Upper lobe of left lung (tissue), 4 donors: Measurements from ENCODE around the gene PANK1.

Experiments used
- EP300 ChIP-seq, 4 donors: sonication (generic); formaldehyde crosslinking; IDR thresholded peaks; one replicate each; pipeline ENCODE4 v1.5.1; 2017; ENCODE audit warnings: antibody characterized with exemption in 4 of 4, control low read depth in 2 of 4
- POLR2A ChIP-seq, 4 donors: fragments of 450-650 bp; IDR thresholded peaks; one replicate each; pipeline ENCODE4 v1.5.1; 2016 to 2017; ENCODE audit warnings: antibody characterized with exemption in 4 of 4, mild to moderate bottlenecking in 2 of 4
- POLR2AphosphoS5 ChIP-seq, 2 donors: sonication (generic); formaldehyde crosslinking; IDR thresholded peaks; one replicate each; pipeline ENCODE4 v1.5.1; 2017; ENCODE audit warnings: antibody characterized with exemption in 2 of 2
- TF ChIP-seq, protein P1 (sequence below), 6 experiments: fragments of 450-650 bp in 4 of 6; fragments of 200-600 bp in 2 of 6; sonication (generic) in 2 of 6; IDR thresholded peaks; one replicate each; pipeline ENCODE4 v1.5.1; 2016 to 2019; ENCODE audit warnings: antibody characterized with exemption in 6 of 6

- TF ChIP-seq, protein P1, sequence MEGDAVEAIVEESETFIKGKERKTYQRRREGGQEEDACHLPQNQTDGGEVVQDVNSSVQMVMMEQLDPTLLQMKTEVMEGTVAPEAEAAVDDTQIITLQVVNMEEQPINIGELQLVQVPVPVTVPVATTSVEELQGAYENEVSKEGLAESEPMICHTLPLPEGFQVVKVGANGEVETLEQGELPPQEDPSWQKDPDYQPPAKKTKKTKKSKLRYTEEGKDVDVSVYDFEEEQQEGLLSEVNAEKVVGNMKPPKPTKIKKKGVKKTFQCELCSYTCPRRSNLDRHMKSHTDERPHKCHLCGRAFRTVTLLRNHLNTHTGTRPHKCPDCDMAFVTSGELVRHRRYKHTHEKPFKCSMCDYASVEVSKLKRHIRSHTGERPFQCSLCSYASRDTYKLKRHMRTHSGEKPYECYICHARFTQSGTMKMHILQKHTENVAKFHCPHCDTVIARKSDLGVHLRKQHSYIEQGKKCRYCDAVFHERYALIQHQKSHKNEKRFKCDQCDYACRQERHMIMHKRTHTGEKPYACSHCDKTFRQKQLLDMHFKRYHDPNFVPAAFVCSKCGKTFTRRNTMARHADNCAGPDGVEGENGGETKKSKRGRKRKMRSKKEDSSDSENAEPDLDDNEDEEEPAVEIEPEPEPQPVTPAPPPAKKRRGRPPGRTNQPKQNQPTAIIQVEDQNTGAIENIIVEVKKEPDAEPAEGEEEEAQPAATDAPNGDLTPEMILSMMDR (IDR thresholded peaks at IDR 0.05), result no peak
- no peak for TF ChIP-seq POLR2AphosphoS5 (IDR thresholded peaks at IDR 0.05)
- TF ChIP-seq POLR2A (IDR thresholded peaks at IDR 0.05), result no peak
- no peak for TF ChIP-seq EP300 (IDR thresholded peaks at IDR 0.05)
Observed at GRCh38 chr10:89589101-89589720, 55.8 kb downstream of the PANK1 start.
